ENCODE measurements around the gene CCNQ.

Gene CCNQ

DNA sequence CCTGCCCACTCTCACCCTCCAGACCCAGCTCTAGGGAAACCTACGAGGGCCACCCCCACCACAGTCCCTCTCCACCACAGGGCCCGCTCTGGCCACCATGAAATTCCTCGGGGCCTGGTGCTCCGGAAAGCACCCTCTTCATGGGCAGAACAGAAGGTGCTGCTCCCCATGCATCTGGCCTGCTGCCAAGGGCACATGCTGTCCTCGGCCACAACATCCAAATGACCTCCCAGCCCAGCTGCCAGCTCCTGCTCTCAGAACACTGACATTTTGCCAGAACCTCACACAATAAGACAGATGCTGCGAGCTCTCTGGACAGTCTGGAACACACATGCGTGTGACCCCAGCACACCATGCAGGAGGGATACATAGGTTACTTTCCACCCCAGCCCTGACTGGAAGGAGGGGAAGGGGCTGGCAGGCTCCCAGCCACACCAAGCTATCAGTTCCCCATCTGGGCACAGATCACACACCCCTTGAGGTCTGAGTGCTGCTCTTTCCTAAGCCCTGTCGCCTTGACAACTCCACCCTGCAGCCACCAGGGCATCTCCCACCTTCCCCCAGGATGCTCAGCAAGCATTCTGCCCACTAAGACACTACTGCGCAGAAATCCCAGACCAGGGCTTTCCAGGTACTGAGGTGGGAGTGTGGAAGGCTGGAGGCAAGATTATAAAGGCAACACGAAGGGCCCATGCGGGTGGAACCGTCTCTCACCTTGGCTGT lies 5.8 kb downstream of the CCNQ start:
- DNase-seq (ENCODE audit: extremely low spot score) = no peak
- ChIA-PET POLR2A (no interaction called here), CTCF (interaction anchor here (1.4 to 1.6 kb wide), 2 partner anchors 13 to 16 kb away, joined by 4 to 5 read pairs; no protein-coding TSS in a partner anchor)
- TF ChIP-seq, protein P1, sequence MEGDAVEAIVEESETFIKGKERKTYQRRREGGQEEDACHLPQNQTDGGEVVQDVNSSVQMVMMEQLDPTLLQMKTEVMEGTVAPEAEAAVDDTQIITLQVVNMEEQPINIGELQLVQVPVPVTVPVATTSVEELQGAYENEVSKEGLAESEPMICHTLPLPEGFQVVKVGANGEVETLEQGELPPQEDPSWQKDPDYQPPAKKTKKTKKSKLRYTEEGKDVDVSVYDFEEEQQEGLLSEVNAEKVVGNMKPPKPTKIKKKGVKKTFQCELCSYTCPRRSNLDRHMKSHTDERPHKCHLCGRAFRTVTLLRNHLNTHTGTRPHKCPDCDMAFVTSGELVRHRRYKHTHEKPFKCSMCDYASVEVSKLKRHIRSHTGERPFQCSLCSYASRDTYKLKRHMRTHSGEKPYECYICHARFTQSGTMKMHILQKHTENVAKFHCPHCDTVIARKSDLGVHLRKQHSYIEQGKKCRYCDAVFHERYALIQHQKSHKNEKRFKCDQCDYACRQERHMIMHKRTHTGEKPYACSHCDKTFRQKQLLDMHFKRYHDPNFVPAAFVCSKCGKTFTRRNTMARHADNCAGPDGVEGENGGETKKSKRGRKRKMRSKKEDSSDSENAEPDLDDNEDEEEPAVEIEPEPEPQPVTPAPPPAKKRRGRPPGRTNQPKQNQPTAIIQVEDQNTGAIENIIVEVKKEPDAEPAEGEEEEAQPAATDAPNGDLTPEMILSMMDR (IDR thresholded peaks at IDR 0.05; ENCODE audit: control extremely low read depth, extremely low read depth, low read depth, missing control alignments) = no peak

DNA sequence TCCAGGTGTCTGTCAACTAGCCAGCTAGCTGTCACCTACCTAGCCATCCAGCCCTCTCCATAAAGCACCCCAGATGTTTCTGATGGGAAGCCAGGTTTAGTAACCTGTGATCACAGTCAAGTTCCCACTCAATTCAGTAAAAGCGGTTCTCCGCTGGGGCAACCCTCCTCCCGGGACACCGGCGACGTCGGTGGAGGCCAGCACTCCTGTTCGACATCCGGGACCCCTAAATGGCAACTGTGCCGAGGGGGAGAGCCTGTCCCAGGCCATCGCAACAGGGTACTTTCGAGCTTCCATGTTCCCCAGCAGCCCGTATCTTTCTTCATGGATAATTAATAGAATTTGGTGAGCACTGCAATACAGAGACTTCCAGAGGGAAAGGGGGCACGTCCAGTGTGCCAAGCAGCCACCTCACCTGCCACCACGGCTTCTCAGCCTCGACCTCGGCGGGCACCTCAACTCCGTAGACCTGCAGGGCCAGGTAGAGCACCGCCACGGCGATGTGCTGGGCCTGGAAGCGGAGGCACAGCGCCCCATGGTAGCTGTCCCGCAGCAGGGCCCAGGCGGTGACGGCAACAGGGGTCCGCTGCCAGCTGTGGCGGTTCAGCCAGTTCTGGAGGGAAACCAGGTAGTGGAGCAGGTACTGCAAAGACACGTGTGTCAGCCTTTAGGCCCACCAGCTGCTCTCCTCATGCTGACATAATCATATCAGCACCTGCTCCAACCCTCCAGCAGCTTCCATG lies 6.7 kb downstream of the CCNQ start:
- ChIA-PET POLR2A (no interaction called here), CTCF (interaction anchor here (1.4 to 1.6 kb wide), 2 partner anchors 14 to 17 kb away, joined by 4 to 5 read pairs; no protein-coding TSS in a partner anchor)
- DNase-seq (ENCODE audit: extremely low spot score) = no peak
- TF ChIP-seq, protein P1 (IDR thresholded peaks at IDR 0.05; ENCODE audit: control extremely low read depth, extremely low read depth, low read depth, missing control alignments) = no peak

- TF ChIP-seq, protein P1 (IDR thresholded peaks at IDR 0.05; ENCODE audit: control extremely low read depth, extremely low read depth, low read depth, missing control alignments) = no peak
- no peak for DNase-seq (ENCODE audit: extremely low spot score)
- CTCF ChIA-PET = interaction anchor here (1.6 kb wide), 1 partner anchor 15 kb away, joined by 4 read pairs; no protein-coding TSS in a partner anchor
- POLR2A ChIA-PET = no interaction called here
Observed at GRCh38 chrX:153590961-153591956, 7.7 kb downstream of the CCNQ start.

- no peak for DNase-seq (ENCODE audit: extremely low spot score)
- POLR2A ChIA-PET = no interaction called here
- TF ChIP-seq, protein P1 (IDR thresholded peaks at IDR 0.05; ENCODE audit: control extremely low read depth, extremely low read depth, low read depth, missing control alignments) = no peak
- CTCF ChIA-PET = no interaction called here
Observed at GRCh38 chrX:153588782-153589446, 10.0 kb downstream of the CCNQ start.

DNA sequence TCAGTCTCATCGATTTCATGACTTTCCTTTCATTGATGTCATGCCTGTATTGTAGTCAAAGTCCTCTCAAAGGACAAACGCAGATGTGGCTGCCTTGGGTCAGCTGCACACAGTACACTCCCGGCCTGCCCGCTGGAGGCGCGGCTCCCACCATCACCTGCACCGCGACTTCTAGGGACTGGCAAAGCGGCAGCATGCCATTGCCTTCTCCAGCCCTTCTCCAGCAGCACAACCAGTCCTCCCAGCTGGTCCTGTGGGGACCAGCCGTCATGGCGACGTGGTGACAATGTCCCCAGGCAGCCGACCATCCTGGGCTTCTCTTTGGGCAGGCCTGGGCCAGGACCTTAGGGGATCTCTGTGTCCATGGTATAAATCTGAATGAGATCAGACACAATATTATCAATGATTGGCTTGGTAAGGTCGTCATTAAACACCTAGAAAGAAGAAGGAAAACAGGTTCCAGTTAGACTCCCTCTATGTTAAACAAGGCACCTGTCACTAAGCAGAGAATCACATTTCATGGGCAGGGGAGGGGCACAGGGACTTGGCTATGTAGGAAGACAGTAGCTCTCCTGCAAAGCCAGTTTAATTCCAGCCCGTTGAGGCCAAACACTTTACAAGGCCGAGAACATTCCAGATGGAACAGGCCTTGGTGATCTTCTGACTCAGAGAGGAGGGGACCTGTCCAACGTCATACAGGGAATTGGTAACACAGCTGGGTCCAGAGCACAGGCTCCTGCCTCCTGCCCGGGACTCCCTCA lies 10.7 kb downstream of the CCNQ start:
- POLR2A ChIA-PET = no interaction called here
- CTCF ChIA-PET = no interaction called here
- TF ChIP-seq, protein P1 (IDR thresholded peaks at IDR 0.05; ENCODE audit: control extremely low read depth, extremely low read depth, low read depth, missing control alignments) = no peak
- no peak for DNase-seq (ENCODE audit: extremely low spot score)
